H1 (cell line): ENCODE data around the gene DNM1L. TPM values are rescaled to one million over a fixed set of nuclear protein-coding genes. Genes with fewer than 3 reads are reported as not detected.

Experiments used
- polyA plus RNA-seq, 7 experiments: library from polyadenylated mRNA; depleted of rRNA in 3 of 7; stranded (reverse) in 5 of 7; unstranded in 2 of 7; fragments of >200 nt in 5 of 7; fragments of 200-250 nt in 2 of 7; gene quantifications; 1 replicate in 5 of 7; 2 replicates in 1 of 7; 4 replicates in 1 of 7; pipeline versions ENCODE4 v1.2.1 to v1.2.3, GENCODE V29; 2011 to 2013; ENCODE audit warnings: missing spikeins in 2 of 7, mixed read lengths in 2 of 7
- small RNA-seq: library from polyadenylated mRNA; stranded (forward); fragments of <200 nt; extraction: miRNeasy Mini kit (QIAGEN cat#:217004); gene quantifications from one replicate; pipeline ENCODE3, GENCODE V24; 2013; ENCODE audit not compliant: insufficient read depth
- total RNA-seq: library from RNA; stranded (reverse); fragmentation: NEBNext Ultra II Directional; extraction: Animal tissue kit (Norgen Biotek cat#: 25700); gene quantifications from 2 replicates; pipeline ENCODE4 v1.2.1, GENCODE V29; 2021

The DNM1L gene
- total and polyA plus RNA-seq, 2 of the 8 experiments (the other 6 are each of a cell fraction or from before 2014, with no cell fraction given): 23.7 to 93.9 TPM

Small RNA genes lying within 50 kb of the gene (small RNA-seq; reads per million reads assigned to genes)
- gene RF00019: not detected

Other genes with a start within 250 kb of the DNM1L start
- 41.0 and 41.4 TPM in 2 replicates for gene YARS2, start 76.6 kb downstream of the DNM1L start, total RNA-seq
- 29.8 and 29.9 TPM in 2 replicates for gene YARS2, start 76.6 kb downstream of the DNM1L start, polyA plus RNA-seq (2011; rRNA removed)
- 44.2 and 44.8 TPM in 2 replicates for gene PKP2, start 217.5 kb downstream of the DNM1L start, total RNA-seq
- 9.6 and 13.0 TPM in 2 replicates for gene PKP2, start 217.5 kb downstream of the DNM1L start, polyA plus RNA-seq (2011; rRNA removed)